Hematopoietic multipotent progenitor cell treated with erythropoietin and hydrocortisone succinate and interleukin-3 and kit ligand, for 17 days (in vitro differentiated cells): ENCODE data around the gene PPP4R1.
A peak's percentile ranks its signal among the peaks of the same experiment; 100 is the strongest.

Source experiments
- DNase-seq: peaks from one replicate; pipeline ENCODE4 v3.0.0-alpha.2; 2015; ENCODE audit warnings: low spot score

Gene PPP4R1

GRCh38 chr18:9547782-9548181 is 66.6 kb downstream of the PPP4R1 start:
- no peak for DNase-seq

- DNase-seq: no peak
Observed at GRCh38 chr18:9546468-9546867, 67.9 kb downstream of the PPP4R1 start.

GRCh38 chr18:9545029-9545428 is 69.3 kb downstream of the PPP4R1 start:
- no peak for DNase-seq

GRCh38 chr18:9542924-9543323 is 71.4 kb downstream of the PPP4R1 start:
- DNase-seq: no peak

GRCh38 chr18:9539938-9540337 is 74.4 kb downstream of the PPP4R1 start:
- DNase-seq: no peak

GRCh38 chr18:9539283-9539682 is 75.1 kb downstream of the PPP4R1 start:
- no peak for DNase-seq

- no peak for DNase-seq
Observed at GRCh38 chr18:9537677-9538076, 76.7 kb downstream of the PPP4R1 start.

- DNase-seq: no peak
Observed at GRCh38 chr18:9536354-9537152, 77.8 kb downstream of the PPP4R1 start.

- DNase-seq: no peak
Observed at GRCh38 chr18:9535430-9535991, 78.8 kb downstream of the PPP4R1 start.

- DNase-seq: no peak
Observed at GRCh38 chr18:9534844-9535243, 79.5 kb downstream of the PPP4R1 start.

- no peak for DNase-seq
Observed at GRCh38 chr18:9531791-9532410, 82.5 kb downstream of the PPP4R1 start.

GRCh38 chr18:9530226-9531009 is 83.9 kb downstream of the PPP4R1 start:
- DNase-seq: no peak

GRCh38 chr18:9526458-9526857 is 87.9 kb downstream of the PPP4R1 start:
- DNase-seq: no peak

GRCh38 chr18:9522952-9523351 is 91.4 kb downstream of the PPP4R1 start:
- DNase-seq: no peak

- no peak for DNase-seq
Observed at GRCh38 chr18:9521770-9522169, 92.6 kb downstream of the PPP4R1 start.

- no peak for DNase-seq
Observed at GRCh38 chr18:9520666-9521065, 93.7 kb downstream of the PPP4R1 start.

- no peak for DNase-seq
Observed at GRCh38 chr18:9519399-9519798, 95.0 kb downstream of the PPP4R1 start.

- no peak for DNase-seq
Observed at GRCh38 chr18:9517869-9518268, 96.5 kb downstream of the PPP4R1 start.

GRCh38 chr18:9516437-9517064 is 97.8 kb downstream of the PPP4R1 start:
- peak; percentile 70 for DNase-seq

GRCh38 chr18:9513971-9514512 is 100.3 kb downstream of the PPP4R1 start:
- no peak for DNase-seq

- DNase-seq: no peak
Observed at GRCh38 chr18:9508446-9509025, 105.8 kb downstream of the PPP4R1 start.
